ENCODE measurements around the gene SCUBE1.

DNA sequence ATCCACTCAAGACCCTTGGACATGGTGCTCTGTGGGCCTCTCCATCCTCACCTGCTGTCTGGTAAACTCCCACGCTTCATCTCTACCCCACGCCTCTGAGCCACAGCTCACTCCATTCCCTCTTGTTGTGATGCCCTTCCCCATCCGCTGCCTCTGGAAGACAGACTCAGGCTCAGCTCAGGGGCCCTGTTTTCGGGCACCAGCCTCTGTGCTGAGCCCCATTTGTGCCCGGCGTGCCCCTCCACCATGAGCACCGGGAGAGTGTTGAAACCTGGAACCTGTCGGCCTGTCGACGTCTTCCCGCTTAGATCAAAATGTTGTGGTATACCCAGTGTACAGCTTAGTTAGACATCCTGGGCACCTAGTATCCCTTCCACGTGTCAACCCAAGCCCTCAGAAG is 6.5 kb upstream of the SCUBE1 start:
- TF ChIP-seq, protein P1, sequence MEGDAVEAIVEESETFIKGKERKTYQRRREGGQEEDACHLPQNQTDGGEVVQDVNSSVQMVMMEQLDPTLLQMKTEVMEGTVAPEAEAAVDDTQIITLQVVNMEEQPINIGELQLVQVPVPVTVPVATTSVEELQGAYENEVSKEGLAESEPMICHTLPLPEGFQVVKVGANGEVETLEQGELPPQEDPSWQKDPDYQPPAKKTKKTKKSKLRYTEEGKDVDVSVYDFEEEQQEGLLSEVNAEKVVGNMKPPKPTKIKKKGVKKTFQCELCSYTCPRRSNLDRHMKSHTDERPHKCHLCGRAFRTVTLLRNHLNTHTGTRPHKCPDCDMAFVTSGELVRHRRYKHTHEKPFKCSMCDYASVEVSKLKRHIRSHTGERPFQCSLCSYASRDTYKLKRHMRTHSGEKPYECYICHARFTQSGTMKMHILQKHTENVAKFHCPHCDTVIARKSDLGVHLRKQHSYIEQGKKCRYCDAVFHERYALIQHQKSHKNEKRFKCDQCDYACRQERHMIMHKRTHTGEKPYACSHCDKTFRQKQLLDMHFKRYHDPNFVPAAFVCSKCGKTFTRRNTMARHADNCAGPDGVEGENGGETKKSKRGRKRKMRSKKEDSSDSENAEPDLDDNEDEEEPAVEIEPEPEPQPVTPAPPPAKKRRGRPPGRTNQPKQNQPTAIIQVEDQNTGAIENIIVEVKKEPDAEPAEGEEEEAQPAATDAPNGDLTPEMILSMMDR (IDR thresholded peaks at IDR 0.05 in 2 of 3, conservative IDR thresholded peaks at IDR 0.05 in 1 of 3; ENCODE audit: borderline replicate concordance in 1 of 3, insufficient read depth in 1 of 3, low read depth in 2 of 3, low read length in 2 of 3), result no peak
- TF ChIP-seq SP1 (IDR thresholded peaks at IDR 0.05; ENCODE audit: low read depth) (no peak), ELF1 (IDR thresholded peaks at IDR 0.05; ENCODE audit: borderline replicate concordance, low read depth) (no peak), POLR2A (IDR thresholded peaks at IDR 0.05; ENCODE audit: borderline replicate concordance, extremely low read depth, insufficient read depth, insufficient read length) (no peak), EZH2 (IDR thresholded peaks at IDR 0.05) (no peak), EZH2phosphoT487 (IDR thresholded peaks at IDR 0.05; ENCODE audit: borderline replicate concordance) (no peak), CEBPB (IDR thresholded peaks at IDR 0.05; ENCODE audit: low read depth) (no peak), ZNF274 (IDR thresholded peaks at IDR 0.05; ENCODE audit: low read depth, low read length) (no peak), JUND (IDR thresholded peaks at IDR 0.05) (no peak)
- TF ChIP-seq, protein P2, sequence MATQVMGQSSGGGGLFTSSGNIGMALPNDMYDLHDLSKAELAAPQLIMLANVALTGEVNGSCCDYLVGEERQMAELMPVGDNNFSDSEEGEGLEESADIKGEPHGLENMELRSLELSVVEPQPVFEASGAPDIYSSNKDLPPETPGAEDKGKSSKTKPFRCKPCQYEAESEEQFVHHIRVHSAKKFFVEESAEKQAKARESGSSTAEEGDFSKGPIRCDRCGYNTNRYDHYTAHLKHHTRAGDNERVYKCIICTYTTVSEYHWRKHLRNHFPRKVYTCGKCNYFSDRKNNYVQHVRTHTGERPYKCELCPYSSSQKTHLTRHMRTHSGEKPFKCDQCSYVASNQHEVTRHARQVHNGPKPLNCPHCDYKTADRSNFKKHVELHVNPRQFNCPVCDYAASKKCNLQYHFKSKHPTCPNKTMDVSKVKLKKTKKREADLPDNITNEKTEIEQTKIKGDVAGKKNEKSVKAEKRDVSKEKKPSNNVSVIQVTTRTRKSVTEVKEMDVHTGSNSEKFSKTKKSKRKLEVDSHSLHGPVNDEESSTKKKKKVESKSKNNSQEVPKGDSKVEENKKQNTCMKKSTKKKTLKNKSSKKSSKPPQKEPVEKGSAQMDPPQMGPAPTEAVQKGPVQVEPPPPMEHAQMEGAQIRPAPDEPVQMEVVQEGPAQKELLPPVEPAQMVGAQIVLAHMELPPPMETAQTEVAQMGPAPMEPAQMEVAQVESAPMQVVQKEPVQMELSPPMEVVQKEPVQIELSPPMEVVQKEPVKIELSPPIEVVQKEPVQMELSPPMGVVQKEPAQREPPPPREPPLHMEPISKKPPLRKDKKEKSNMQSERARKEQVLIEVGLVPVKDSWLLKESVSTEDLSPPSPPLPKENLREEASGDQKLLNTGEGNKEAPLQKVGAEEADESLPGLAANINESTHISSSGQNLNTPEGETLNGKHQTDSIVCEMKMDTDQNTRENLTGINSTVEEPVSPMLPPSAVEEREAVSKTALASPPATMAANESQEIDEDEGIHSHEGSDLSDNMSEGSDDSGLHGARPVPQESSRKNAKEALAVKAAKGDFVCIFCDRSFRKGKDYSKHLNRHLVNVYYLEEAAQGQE (IDR thresholded peaks at IDR 0.05; ENCODE audit: low read depth), result no peak
- TF ChIP-seq, protein P3, sequence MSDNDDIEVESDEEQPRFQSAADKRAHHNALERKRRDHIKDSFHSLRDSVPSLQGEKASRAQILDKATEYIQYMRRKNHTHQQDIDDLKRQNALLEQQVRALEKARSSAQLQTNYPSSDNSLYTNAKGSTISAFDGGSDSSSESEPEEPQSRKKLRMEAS (IDR thresholded peaks at IDR 0.05), result no peak

All from HCT116 (cell line).